H1 (cell line): ENCODE measurements around the gene SLC19A1. TPM values are rescaled to one million over a fixed set of nuclear protein-coding genes. Genes with fewer than 3 reads are reported as not detected.

ENCODE experiments used
- CTCF ChIA-PET: fragments of 300-600 bp; sonication (Branson Sonifier 250); formaldehyde crosslinking; loops from one replicate; lab custom pipeline; 2021; ENCODE audit not compliant: partially characterized antibody; lab: Charles Lee
- POLR2A ChIA-PET: fragments of 300-600 bp; sonication (Branson Sonifier 250); formaldehyde crosslinking; loops from one replicate; lab custom pipeline; 2021; ENCODE audit warnings: inconsistent platforms; ENCODE audit not compliant: partially characterized antibody; lab: Charles Lee
- DNase-seq, 2 experiments: peaks; one replicate each; pipeline versions ENCODE4 v3.0.0 to v3.0.0-alpha.2; 2010 to 2022; ENCODE audit warnings: low spot score in 2 of 2, low read depth in 1 of 2, mixed read lengths in 1 of 2
- FAIRE-seq: peaks from 2 replicates; lab custom pipeline; 2011; peaks lifted over from hg19 to GRCh38; lab: Jason Lieb, UNC
- H2AFZ ChIP-seq: 2 replicates; pipeline ENCODE4 v1.8.1; 2012; ENCODE audit warnings: low read length, inconsistent platforms
- H2AK5ac ChIP-seq: 2 replicates; pipeline ENCODE4 v1.6.1; 2013; ENCODE audit warnings: low read depth, low read length
- H2BK120ac ChIP-seq: replicated peaks from 2 replicates; pipeline ENCODE3; 2013; ENCODE audit warnings: low read depth, low read length, inconsistent platforms
- H2BK12ac ChIP-seq: 2 replicates; pipeline ENCODE4 v1.6.1; 2013; ENCODE audit warnings: low read depth, low read length
- H2BK15ac ChIP-seq: 2 replicates; pipeline ENCODE4 v1.6.1; 2013; ENCODE audit warnings: low read length
- H2BK20ac ChIP-seq: 2 replicates; pipeline ENCODE4 v1.6.1; 2013; ENCODE audit warnings: low read length
- H2BK5ac ChIP-seq: 2 replicates; pipeline ENCODE4 v1.6.1; 2013; ENCODE audit warnings: low read depth, low read length
- H3K14ac ChIP-seq: 2 replicates; pipeline ENCODE4 v1.6.1; 2013; ENCODE audit warnings: inconsistent platforms; ENCODE audit not compliant: insufficient read length
- H3K18ac ChIP-seq: 2 replicates; pipeline ENCODE4 v1.6.1; 2013; ENCODE audit warnings: low read length; ENCODE audit errors: extremely low read depth
- H3K23ac ChIP-seq: 2 replicates; pipeline ENCODE4 v1.6.1; 2013; ENCODE audit warnings: inconsistent platforms; ENCODE audit not compliant: insufficient read length
- H3K23me2 ChIP-seq: 2 replicates; pipeline ENCODE4 v1.6.1; 2013; ENCODE audit warnings: low read depth, low read length
- H3K27ac ChIP-seq: 2 replicates; pipeline ENCODE4 v1.6.1; 2011; ENCODE audit warnings: low read depth, low read length, inconsistent platforms
- H3K27me3 ChIP-seq, 4 experiments: replicated peaks in 1 of 4; 1 replicate in 1 of 4; 2 replicates in 3 of 4; pipeline versions ENCODE4 v1.6.1 to v1.8.1; 2011 to 2013; ENCODE audit warnings: low read length in 3 of 4, mild to moderate bottlenecking in 3 of 4, inconsistent platforms in 2 of 4, mixed read lengths in 2 of 4, moderate library complexity in 1 of 4; ENCODE audit not compliant: control insufficient read depth in 3 of 4, insufficient read depth in 3 of 4; ENCODE audit errors: extremely low read depth in 1 of 4
- H3K36me3 ChIP-seq, 4 experiments: 2 replicates each; pipeline versions ENCODE4 v1.6.1 to v1.8.1; 2011 to 2013; ENCODE audit warnings: mild to moderate bottlenecking in 4 of 4, low read length in 3 of 4, moderate library complexity in 2 of 4, control low read depth in 1 of 4, inconsistent platforms in 1 of 4; ENCODE audit not compliant: insufficient read depth in 4 of 4, control insufficient read depth in 2 of 4
- H3K4ac ChIP-seq: replicated peaks from 2 replicates; pipeline ENCODE3; 2013; ENCODE audit warnings: low read length, low read depth, mixed read lengths, inconsistent platforms; ENCODE audit not compliant: insufficient read length
- H3K4me1 ChIP-seq, 4 experiments: replicated peaks in 1 of 4; 1 replicate in 1 of 4; 2 replicates in 3 of 4; pipeline versions ENCODE4 v1.6.1 to v1.8.1; 2011 to 2013; ENCODE audit warnings: low read length in 3 of 4, inconsistent platforms in 2 of 4, mixed read lengths in 1 of 4; ENCODE audit not compliant: insufficient read depth in 4 of 4, control insufficient read depth in 3 of 4
- H3K4me2 ChIP-seq, 2 experiments: 2 replicates each; pipeline versions ENCODE4 v1.6.1 to v1.8.1; 2011 to 2013; ENCODE audit warnings: low read depth in 2 of 2, low read length in 2 of 2, control low read depth in 1 of 2, inconsistent platforms in 1 of 2, mild to moderate bottlenecking in 1 of 2; ENCODE audit not compliant: insufficient read depth in 1 of 2
- H3K4me3 ChIP-seq, 4 experiments: fragments of 200-600, 300-600 bp in 1 of 4; sonication (generic), shearing (Covaris generic), sonication (Bioruptor Twin) in 1 of 4; 2 replicates each; pipeline versions ENCODE4 v1.5.1 to v1.8.1; 2011 to 2016; ENCODE audit warnings: low read length in 4 of 4, low read depth in 3 of 4, control low read depth in 2 of 4, inconsistent platforms in 2 of 4, mild to moderate bottlenecking in 2 of 4, mixed read lengths in 1 of 4, moderate library complexity in 1 of 4; ENCODE audit not compliant: insufficient read depth in 2 of 4; ENCODE audit errors: extremely low read depth in 1 of 4
- H3K56ac ChIP-seq: replicated peaks from 2 replicates; pipeline ENCODE3; 2013; ENCODE audit warnings: low read depth, mild to moderate bottlenecking, mixed read lengths, low read length, inconsistent platforms; ENCODE audit not compliant: insufficient read length
- H3K79me1 ChIP-seq: 2 replicates; pipeline ENCODE4 v1.6.1; 2013; ENCODE audit warnings: low read depth, low read length, control low read depth
- H3K79me2 ChIP-seq, 2 experiments: 2 replicates each; pipeline versions ENCODE4 v1.6.1 to v1.8.1; 2012 to 2013; ENCODE audit warnings: low read length in 2 of 2, mild to moderate bottlenecking in 2 of 2, inconsistent platforms in 1 of 2; ENCODE audit not compliant: insufficient read depth in 2 of 2, control insufficient read depth in 1 of 2
- H3K9ac ChIP-seq, 4 experiments: replicated peaks in 1 of 4; 1 replicate in 1 of 4; 2 replicates in 3 of 4; pipeline versions ENCODE4 v1.6.1 to v1.8.1; 2011 to 2013; ENCODE audit warnings: low read depth in 3 of 4, low read length in 3 of 4, control low read depth in 2 of 4, mild to moderate bottlenecking in 2 of 4, moderate library complexity in 2 of 4, inconsistent platforms in 1 of 4; ENCODE audit errors: extremely low read depth in 1 of 4
- H3K9me3 ChIP-seq, 2 experiments: 2 replicates each; pipeline versions ENCODE4 v1.6.1 to v1.8.1; 2012 to 2013; ENCODE audit warnings: mild to moderate bottlenecking in 2 of 2, moderate library complexity in 2 of 2, control low read depth in 1 of 2, inconsistent platforms in 1 of 2, low read depth in 1 of 2, low read length in 1 of 2, mixed read lengths in 1 of 2; ENCODE audit not compliant: insufficient read depth in 2 of 2
- H4K20me1 ChIP-seq, 2 experiments: replicated peaks in 1 of 2; 2 replicates each; pipeline versions ENCODE3 to v1.8.1; 2011 to 2013; ENCODE audit warnings: inconsistent platforms in 2 of 2, low read length in 2 of 2, mild to moderate bottlenecking in 1 of 2; ENCODE audit not compliant: insufficient read depth in 2 of 2, control insufficient read depth in 1 of 2
- H4K5ac ChIP-seq: 2 replicates; pipeline ENCODE4 v1.6.1; 2013; ENCODE audit warnings: low read length, low read depth, mixed read lengths, inconsistent platforms; ENCODE audit not compliant: insufficient read length
- H4K8ac ChIP-seq: 2 replicates; pipeline ENCODE4 v1.8.0; 2013; ENCODE audit warnings: mild to moderate bottlenecking, moderate library complexity, low read length, inconsistent platforms; ENCODE audit not compliant: insufficient read depth; ENCODE audit errors: extremely low read depth
- H4K91ac ChIP-seq: replicated peaks from 2 replicates; pipeline ENCODE3; 2013; ENCODE audit warnings: low read length, mixed read lengths, inconsistent platforms; ENCODE audit not compliant: insufficient read length
- BRCA1 ChIP-seq: IDR thresholded peaks from 2 replicates; pipeline ENCODE4 v1.6.1; 2012; ENCODE audit warnings: low read depth, low read length, improper control_type of control experiment
- CBX8 ChIP-seq: fragments of 300-800, 300-1000 bp; sonication (generic); IDR thresholded peaks from 2 replicates; pipeline ENCODE4 v1.7.1; 2016; ENCODE audit warnings: low read depth, low read length, borderline replicate concordance
- CTBP2 ChIP-seq: IDR thresholded peaks from 2 replicates; pipeline ENCODE4 v1.7.0; 2011; ENCODE audit warnings: borderline replicate concordance, mild to moderate bottlenecking, moderate library complexity, mixed read lengths, low read length; ENCODE audit not compliant: insufficient read depth, insufficient read length
- HDAC6 ChIP-seq: IDR thresholded peaks from one replicate; pipeline ENCODE4 v1.7.1; 2012; ENCODE audit warnings: low read depth, mild to moderate bottlenecking, inconsistent platforms, low read length, moderate library complexity
- NANOG ChIP-seq: IDR thresholded peaks from 2 replicates; pipeline ENCODE4 v1.6.1; 2011; ENCODE audit warnings: low read length, low read depth, mild to moderate bottlenecking, inconsistent platforms; ENCODE audit not compliant: insufficient read depth, poor library complexity, severe bottlenecking
- SIRT6 ChIP-seq: IDR thresholded peaks from one replicate; pipeline ENCODE4 v1.7.1; 2012; ENCODE audit warnings: low read length, inconsistent platforms
- SP1 ChIP-seq: IDR thresholded peaks from 2 replicates; pipeline ENCODE4 v1.6.1; 2011; ENCODE audit warnings: low read depth, low read length
- SRF ChIP-seq: IDR thresholded peaks from 2 replicates; pipeline ENCODE4 v1.6.1; 2011; ENCODE audit warnings: mild to moderate bottlenecking, low read depth, low read length, moderate library complexity
- WGBS, 2 experiments: shearing (Covaris generic) in 1 of 2; methylation state at CpG; one replicate each; pipeline versions ENCODE4 v1.1.6 to v1.1.7; 2013 to 2015; ENCODE audit warnings: low lambda C conversion rate in 2 of 2, mixed read lengths in 2 of 2, inconsistent platforms in 1 of 2, low coverage in 1 of 2, missing lambda C conversion rate in 1 of 2; ENCODE audit not compliant: insufficient replicate concordance in 2 of 2, insufficient coverage in 1 of 2, insufficient read length in 1 of 2; ENCODE audit errors: extremely low coverage in 1 of 2, missing lambda C conversion rate in 1 of 2; 5-methylcytosine and 5-hydroxymethylcytosine counted together
- polyA plus RNA-seq, 7 experiments: library from polyadenylated mRNA; depleted of rRNA in 3 of 7; stranded (reverse) in 5 of 7; unstranded in 2 of 7; fragments of >200 nt in 5 of 7; fragments of 200-250 nt in 2 of 7; gene quantifications; 1 replicate in 5 of 7; 2 replicates in 1 of 7; 4 replicates in 1 of 7; pipeline versions ENCODE4 v1.2.1 to v1.2.3, GENCODE V29; 2011 to 2013; ENCODE audit warnings: missing spikeins in 2 of 7, mixed read lengths in 2 of 7
- total RNA-seq: library from RNA; stranded (reverse); fragmentation: NEBNext Ultra II Directional; extraction: Animal tissue kit (Norgen Biotek cat#: 25700); gene quantifications from 2 replicates; pipeline ENCODE4 v1.2.1, GENCODE V29; 2021

SLC19A1 gene
- total and polyA plus RNA-seq, 2 of the 8 experiments (the other 6 are each of a cell fraction or from before 2014, with no cell fraction given) = 31.6 to 43.8 TPM

DNA sequence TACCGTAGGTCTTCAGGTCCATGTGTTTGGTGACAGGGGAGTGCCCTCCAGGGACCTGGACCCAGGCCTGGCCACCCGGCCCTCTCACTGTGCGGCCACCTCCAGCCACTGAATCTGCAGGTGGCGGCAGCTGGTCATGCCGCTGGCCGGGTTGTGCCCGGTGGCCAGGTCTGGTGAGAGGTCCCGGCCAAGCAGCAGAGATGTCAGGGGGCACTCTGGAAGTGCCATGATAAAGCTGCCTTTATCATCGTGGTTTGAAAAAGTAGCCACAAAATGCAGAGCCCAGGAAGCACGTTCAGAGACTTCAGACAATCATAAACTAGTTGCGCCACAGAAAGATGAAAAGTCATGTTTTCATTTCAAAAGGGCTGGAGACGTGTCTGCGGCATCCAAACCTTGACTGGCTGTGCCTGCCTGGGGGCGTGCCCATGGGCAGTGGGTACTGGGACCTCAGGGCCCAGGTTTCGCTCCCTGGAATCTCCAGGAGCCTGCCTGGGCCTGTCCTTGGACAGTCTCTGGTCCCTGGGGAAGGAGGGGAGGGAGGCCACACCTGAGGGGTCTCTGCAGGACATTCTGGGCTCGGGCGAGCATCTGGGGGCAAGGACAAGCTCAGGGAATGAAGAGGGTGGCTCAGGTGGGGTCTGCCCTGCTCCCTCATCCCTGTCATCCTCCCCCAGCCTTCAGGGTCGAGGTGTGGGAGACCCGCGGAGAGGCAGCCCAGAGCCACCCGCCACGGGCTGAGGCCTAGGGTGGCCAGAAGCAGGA is 92.4 kb downstream of the SLC19A1 start:
- ChIA-PET POLR2A (no interaction called here), CTCF (interaction anchor here (1.0 to 3.7 kb wide), 8 partner anchors 10 to 157 kb away, joined by 3 to 17 read pairs (median 4); no protein-coding TSS in a partner anchor)
- H3K27me3 ChIP-seq = no peaks in the 10 kb centered on the region
- no peak overlapping the region for H3K9ac ChIP-seq
- H3K14ac ChIP-seq = no peak overlapping the region
- no peak overlapping the region for H2BK15ac ChIP-seq
- no peak overlapping the region for H3K56ac ChIP-seq
- no peak overlapping the region for H3K4me2 ChIP-seq
- no peak overlapping the region for H2AFZ ChIP-seq
- no peak overlapping the region for H3K27ac ChIP-seq
- WGBS, 2 experiments = 96% methylated on average over 22 of the region's 22 CpGs; no CpG with 5 or more reads in 1 of the 2 experiments
- H3K79me1 ChIP-seq = peaks cover 33% of the 10 kb centered on the region
- H2BK20ac ChIP-seq = no peak overlapping the region
- peaks cover 19 to 50% of the 10 kb centered on the region in 2 experiments for H4K20me1 ChIP-seq
- no peak overlapping the region for H3K4me3 ChIP-seq
- H2BK120ac ChIP-seq = no peak overlapping the region
- H3K4ac ChIP-seq = no peak overlapping the region
- H4K91ac ChIP-seq = no peak overlapping the region
- peaks cover 4% of the 10 kb centered on the region; the same call in 1 of the 2 replicates for H3K23me2 ChIP-seq
- no peak overlapping the region for H4K5ac ChIP-seq
- H4K8ac ChIP-seq = no peak overlapping the region; the same call in 1 of the 2 replicates
- no peak for TF ChIP-seq CTBP2
- no peak for TF ChIP-seq BRCA1
- no peak for TF ChIP-seq CBX8
- no peak for TF ChIP-seq SP1
- TF ChIP-seq SIRT6 = no peak
- no peak for TF ChIP-seq SRF
- no peak for TF ChIP-seq NANOG
- TF ChIP-seq HDAC6 = no peak
- peaks cover 0 to 10% of the 10 kb centered on the region in 2 experiments; a peak in 2 of 4 replicates for H3K9me3 ChIP-seq
- peaks cover 15 to 87% of the 10 kb centered on the region in 2 experiments for H3K79me2 ChIP-seq
- H3K4me1 ChIP-seq = no peaks in the 10 kb centered on the region; a peak in 1 of 7 replicates
- no peak overlapping the region for H3K18ac ChIP-seq
- H3K36me3 ChIP-seq = peaks cover 0 to 8% (median 3%) of the 10 kb centered on the region in 4 experiments; a peak in 6 of 8 replicates
- H3K23ac ChIP-seq = no peak overlapping the region
- no peak for FAIRE-seq
- no peak overlapping the region for H2BK12ac ChIP-seq
- H2AK5ac ChIP-seq = no peak overlapping the region
- DNase-seq = no peak
- no peak overlapping the region; the same call in 1 of the 2 replicates for H2BK5ac ChIP-seq
